Transverse colon (tissue), 4 donors: ENCODE results near the gene KRT14. TPM values are rescaled to one million over a fixed set of nuclear protein-coding genes. Genes with fewer than 3 reads are reported as not detected.

Source experiments
- DNase-seq: peaks from one replicate; pipeline ENCODE4 v3.0.0-alpha.2; 2019
- H3K27ac ChIP-seq, 4 donors: fragments of 200-600 bp; sonication (generic); 2 replicates each; pipeline ENCODE4 v1.5.1; 2016 to 2018; ENCODE audit warnings: inconsistent platforms in 4 of 4
- H3K27me3 ChIP-seq: fragments of 200-600 bp; sonication (generic); 2 replicates; pipeline ENCODE4 v1.5.1; 2017; ENCODE audit warnings: inconsistent platforms
- H3K36me3 ChIP-seq, 4 donors: fragments of 200-600 bp; sonication (generic); 2 replicates each; pipeline ENCODE4 v1.5.1; 2017 to 2019; ENCODE audit warnings: inconsistent platforms in 4 of 4
- H3K4me1 ChIP-seq, 4 donors: fragments of 200-600 bp; sonication (generic); 2 replicates each; pipeline ENCODE4 v1.5.1; 2017 to 2020; ENCODE audit warnings: inconsistent platforms in 4 of 4
- H3K4me3 ChIP-seq, 4 donors: fragments of 200-600 bp; sonication (generic); 1 replicate in 1 of 4; 2 replicates in 3 of 4; pipeline versions ENCODE4 v1.5.1 to v1.6.1; 2017 to 2019; ENCODE audit warnings: inconsistent platforms in 4 of 4
- H3K9me3 ChIP-seq, 2 donors: fragments of 200-600 bp; sonication (generic); 2 replicates each; pipeline ENCODE4 v1.5.1; 2017 to 2019; ENCODE audit warnings: inconsistent platforms in 2 of 2
- EP300 ChIP-seq: sonication (generic); formaldehyde crosslinking; IDR thresholded peaks from one replicate; pipeline ENCODE4 v1.6.1; 2017; ENCODE audit warnings: antibody characterized with exemption, low read depth
- POLR2A ChIP-seq: fragments of 450-650 bp; IDR thresholded peaks from one replicate; pipeline ENCODE4 v1.6.1; 2016; ENCODE audit warnings: antibody characterized with exemption, mild to moderate bottlenecking, moderate library complexity
- POLR2AphosphoS5 ChIP-seq, 3 donors: sonication (generic); formaldehyde crosslinking; IDR thresholded peaks; one replicate each; pipeline ENCODE4 v1.6.1; 2016; ENCODE audit warnings: antibody characterized with exemption in 3 of 3
- WGBS, 2 donors: methylation state at CpG; one replicate each; pipeline ENCODE4 v1.1.5; 2018; ENCODE audit warnings: low coverage in 1 of 2; 5-methylcytosine and 5-hydroxymethylcytosine counted together
- in situ Hi-C, 4 donors: fragments of 200-750 bp; cut with MboI; loops; one replicate each; pipeline versions ENCODE4 v1.15.0 to v1.15.1; 2017; ENCODE audit warnings: low sequenced_read_pairs in 3 of 4, low pct_ligation_motif_present in 1 of 4, low pct_unique_long_range_greater_than_20kb in 1 of 4
- intact Hi-C: fragments of 100-400 bp; cut with DNase I; formaldehyde crosslinking; loops from one replicate; pipeline ENCODE4 v1.15.1; 2023; ENCODE audit warnings: low total_unique reads
- total RNA-seq, 4 donors: library from RNA; depleted of rRNA; stranded (reverse); fragments of >200 nt; gene quantifications; one replicate each; pipeline ENCODE4 v1.1.0, GENCODE V29; 2016
- TF ChIP-seq, protein P1 (sequence below), 5 experiments: fragments of 200-600 bp in 3 of 5; fragments of 450-650 bp in 2 of 5; sonication (generic) in 3 of 5; IDR thresholded peaks; 1 replicate in 2 of 5; 2 replicates in 3 of 5; pipeline ENCODE4 v1.5.1; 2016 to 2017; ENCODE audit warnings: antibody characterized with exemption in 5 of 5, inconsistent platforms in 3 of 5, mild to moderate bottlenecking in 2 of 5, moderate library complexity in 1 of 5

The KRT14 gene
- total RNA-seq, 4 donors from 2014 or later, result 0.32 to 0.68 TPM; not detected in 2

DNA sequence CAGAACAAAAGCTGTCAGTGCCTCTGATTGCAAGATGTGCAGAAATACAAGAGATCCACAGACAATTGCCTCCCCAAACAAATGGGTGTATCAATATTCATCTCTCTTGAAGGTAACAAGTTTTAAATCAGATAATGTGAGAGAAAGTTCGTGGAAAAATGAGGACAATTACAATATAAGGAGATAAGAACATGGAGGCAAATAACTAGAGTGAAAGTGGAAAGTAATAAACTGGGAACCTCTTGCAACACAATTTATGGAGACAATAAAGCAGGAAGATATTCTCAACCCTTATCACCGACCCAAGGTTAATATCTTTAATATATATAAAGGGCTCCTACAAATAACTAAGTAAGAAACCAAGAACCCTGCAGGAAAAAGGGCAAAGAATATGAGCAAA lies 44.3 kb downstream of the KRT14 start:
- in situ Hi-C loops, result loop anchor here in 3 of 4 donors (10.0 to 25.0 kb wide), 3 partner anchors 122 to 638 kb away; no protein-coding TSS in a partner anchor

DNA sequence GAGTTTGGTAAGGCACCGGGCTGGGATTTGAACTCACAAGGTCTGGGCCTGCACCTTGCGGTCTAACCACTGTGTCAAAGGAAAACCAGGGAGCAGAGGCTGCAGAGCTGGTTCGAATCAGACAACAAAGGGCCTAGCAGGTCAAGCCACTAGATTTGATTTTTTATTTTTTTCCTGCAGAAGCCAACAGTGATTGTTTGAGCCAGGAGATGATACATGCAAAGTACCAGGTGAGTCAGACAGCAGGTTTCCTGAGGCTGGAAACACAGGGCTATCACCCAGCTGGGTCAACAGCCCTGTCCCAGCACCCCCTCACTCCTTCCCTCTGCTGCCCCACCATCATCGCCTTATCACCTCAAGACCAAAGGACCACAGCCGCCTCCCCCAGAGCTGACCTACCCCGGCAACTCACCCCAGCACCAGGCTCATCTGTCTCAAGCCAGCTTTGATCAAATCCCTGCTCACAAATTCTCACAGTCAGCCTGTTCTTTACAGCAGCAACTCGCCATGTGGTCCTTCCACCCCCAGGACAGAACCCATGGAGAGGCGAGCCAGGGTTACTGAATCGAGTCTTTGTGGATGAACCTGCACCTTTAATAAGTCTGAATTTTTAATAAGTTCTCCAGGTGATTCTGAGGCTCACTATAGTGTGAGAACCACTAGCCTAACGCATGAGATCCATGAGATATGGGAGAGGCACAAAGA lies 45.6 kb downstream of the KRT14 start:
- Histone ChIP-seq H3K4me1 (peaks cover 0 to 30% (median 18%) of the 10 kb centered on the region in 4 donors), H3K36me3 (no peaks in the 10 kb centered on the region), H3K9me3 (no peaks in the 10 kb centered on the region), H3K27me3 (no peaks in the 10 kb centered on the region), H3K4me3 (no peak overlapping the region), H3K27ac (no peak overlapping the region)
- intact Hi-C loops, result no loop called here
- in situ Hi-C loops, result loop anchor here in 3 of 4 donors (10.0 to 25.0 kb wide), 3 partner anchors 124 to 636 kb away; no protein-coding TSS in a partner anchor
- TF ChIP-seq POLR2AphosphoS5 (IDR thresholded peaks at IDR 0.05) (no peak), EP300 (no peak), POLR2A (no peak)
- WGBS, 2 donors, result 92 to 100% methylated on average over 3 to 10 of the region's 10 CpGs
- DNase-seq, result no peak

More for the DNA sequence above, 44.3 kb downstream of the KRT14 start:
- TF ChIP-seq POLR2A (no peak), EP300 (no peak), POLR2AphosphoS5 (IDR thresholded peaks at IDR 0.05) (no peak)
- TF ChIP-seq, protein P1, sequence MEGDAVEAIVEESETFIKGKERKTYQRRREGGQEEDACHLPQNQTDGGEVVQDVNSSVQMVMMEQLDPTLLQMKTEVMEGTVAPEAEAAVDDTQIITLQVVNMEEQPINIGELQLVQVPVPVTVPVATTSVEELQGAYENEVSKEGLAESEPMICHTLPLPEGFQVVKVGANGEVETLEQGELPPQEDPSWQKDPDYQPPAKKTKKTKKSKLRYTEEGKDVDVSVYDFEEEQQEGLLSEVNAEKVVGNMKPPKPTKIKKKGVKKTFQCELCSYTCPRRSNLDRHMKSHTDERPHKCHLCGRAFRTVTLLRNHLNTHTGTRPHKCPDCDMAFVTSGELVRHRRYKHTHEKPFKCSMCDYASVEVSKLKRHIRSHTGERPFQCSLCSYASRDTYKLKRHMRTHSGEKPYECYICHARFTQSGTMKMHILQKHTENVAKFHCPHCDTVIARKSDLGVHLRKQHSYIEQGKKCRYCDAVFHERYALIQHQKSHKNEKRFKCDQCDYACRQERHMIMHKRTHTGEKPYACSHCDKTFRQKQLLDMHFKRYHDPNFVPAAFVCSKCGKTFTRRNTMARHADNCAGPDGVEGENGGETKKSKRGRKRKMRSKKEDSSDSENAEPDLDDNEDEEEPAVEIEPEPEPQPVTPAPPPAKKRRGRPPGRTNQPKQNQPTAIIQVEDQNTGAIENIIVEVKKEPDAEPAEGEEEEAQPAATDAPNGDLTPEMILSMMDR (IDR thresholded peaks at IDR 0.05), result no peak
- H3K4me3 ChIP-seq, result no peak overlapping the region
- 34 to 45% methylated on average over 2 of the region's 2 CpGs for WGBS, 2 donors
- intact Hi-C loops, result no loop called here
- H3K9me3 ChIP-seq, result no peaks in the 10 kb centered on the region
- H3K27ac ChIP-seq, result peak overlapping the region; percentile 28 to 48 (median 44)
- H3K36me3 ChIP-seq, result no peaks in the 10 kb centered on the region
- H3K4me1 ChIP-seq, result peaks cover 0 to 32% (median 19%) of the 10 kb centered on the region in 4 donors
- no peaks in the 10 kb centered on the region for H3K27me3 ChIP-seq
- no peak for DNase-seq

DNA sequence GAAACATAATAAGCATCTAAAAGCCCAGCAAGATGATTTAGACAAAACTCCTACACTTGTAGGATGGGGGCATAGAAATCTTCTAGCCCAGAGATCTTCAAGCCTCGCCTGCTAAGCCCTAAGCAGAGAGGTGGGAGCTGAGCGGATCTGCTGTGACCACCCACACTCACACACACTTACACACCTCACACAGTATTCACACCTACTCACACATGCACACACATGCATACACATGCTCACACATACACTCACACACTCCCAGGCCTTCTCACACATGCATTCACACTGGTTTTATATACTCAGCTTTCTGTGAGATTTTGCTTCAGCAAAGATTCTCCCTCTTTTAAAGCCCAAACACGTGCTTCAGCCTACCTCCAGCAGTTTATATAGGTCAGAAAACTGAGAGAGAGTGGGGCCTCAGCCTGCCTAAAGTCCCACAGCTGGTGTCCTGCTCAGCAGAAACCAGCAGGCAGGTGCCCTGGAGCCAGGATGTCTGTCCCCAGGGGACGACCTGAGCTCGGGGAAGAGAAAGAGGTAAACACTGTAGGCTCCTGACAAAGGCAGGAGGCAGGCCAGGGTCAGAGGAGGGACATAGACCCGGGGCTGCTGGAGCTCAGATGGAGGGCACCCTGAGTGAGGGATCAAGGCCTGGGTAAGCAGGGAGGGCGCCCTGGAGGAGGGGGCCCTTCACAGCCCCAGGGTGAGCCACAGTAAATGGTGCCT lies 46.6 kb downstream of the KRT14 start:
- 52 to 65% methylated on average over 6 to 7 of the region's 7 CpGs for WGBS, 2 donors
- Histone ChIP-seq H3K4me1 (peaks cover 0 to 27% (median 18%) of the 10 kb centered on the region in 4 donors), H3K27ac (no peak overlapping the region), H3K27me3 (no peaks in the 10 kb centered on the region), H3K9me3 (no peaks in the 10 kb centered on the region), H3K36me3 (no peaks in the 10 kb centered on the region), H3K4me3 (no peak overlapping the region)
- TF ChIP-seq, protein P1 (IDR thresholded peaks at IDR 0.05), result no peak
- TF ChIP-seq EP300 (no peak), POLR2A (no peak), POLR2AphosphoS5 (IDR thresholded peaks at IDR 0.05) (no peak)
- in situ Hi-C loops (loop anchor here in 3 of 4 donors (10.0 to 25.0 kb wide), 3 partner anchors 125 to 635 kb away; no protein-coding TSS in a partner anchor), intact Hi-C loops (no loop called here)
- DNase-seq, result no peak

DNA sequence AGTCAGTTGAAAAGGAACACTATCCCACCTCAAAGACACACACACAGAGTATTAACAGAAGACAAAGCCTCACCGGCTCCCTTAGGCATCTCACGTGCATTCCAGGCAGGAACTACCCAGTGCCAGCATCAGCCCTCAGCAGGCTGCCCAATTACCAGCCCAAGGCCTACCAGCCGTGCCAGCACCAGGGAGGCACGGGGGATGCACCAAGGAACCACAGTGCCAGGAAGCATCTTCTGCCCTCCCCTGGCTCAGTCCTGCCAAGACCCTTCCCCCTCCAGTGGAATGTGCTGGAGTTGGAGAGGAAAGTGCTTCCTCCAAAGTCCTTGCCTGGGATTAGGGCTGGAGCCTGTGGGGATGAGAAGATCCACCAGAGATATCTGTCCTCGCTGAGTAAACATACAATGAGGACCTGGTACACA lies 47.6 kb downstream of the KRT14 start:
- in situ Hi-C loops, result loop anchor here in 1 of 4 donors (25.0 kb wide), 1 partner anchor 627 kb away; no protein-coding TSS in a partner anchor
- no peak overlapping the region for H3K27ac ChIP-seq
- no peaks in the 10 kb centered on the region for H3K27me3 ChIP-seq

More for the DNA sequence above, 47.6 kb downstream of the KRT14 start:
- WGBS, 2 donors, result 88% methylated on average over 5 of the region's 5 CpGs; no CpG with 5 or more reads in 1 of the 2 donors
- TF ChIP-seq POLR2AphosphoS5 (IDR thresholded peaks at IDR 0.05), result no peak
- TF ChIP-seq, protein P1 (IDR thresholded peaks at IDR 0.05), result no peak
- TF ChIP-seq POLR2A, result no peak
- no peak for TF ChIP-seq EP300
- intact Hi-C loops, result no loop called here
- DNase-seq, result no peak
- H3K9me3 ChIP-seq, result no peaks in the 10 kb centered on the region
- H3K4me1 ChIP-seq, result peaks cover 0 to 18% (median 9%) of the 10 kb centered on the region in 4 donors
- no peak overlapping the region for H3K4me3 ChIP-seq
- no peaks in the 10 kb centered on the region for H3K36me3 ChIP-seq
